GM12892 (cell line): Measurements from ENCODE around the gene DNTT.

Experiments
- POLR2A ChIP-seq: IDR thresholded peaks from 2 replicates; pipeline ENCODE4 v1.6.1; 2011; ENCODE audit warnings: low read depth, low read length, control low read depth
- POLR2AphosphoS5 ChIP-seq: IDR thresholded peaks from 2 replicates; pipeline ENCODE4 v1.6.1; 2011; ENCODE audit warnings: low read depth, low read length, control low read depth
- TAF1 ChIP-seq: IDR thresholded peaks from 2 replicates; pipeline ENCODE4 v1.6.1; 2011; ENCODE audit warnings: low read depth, mild to moderate bottlenecking, control low read depth, low read length, borderline replicate concordance

DNA sequence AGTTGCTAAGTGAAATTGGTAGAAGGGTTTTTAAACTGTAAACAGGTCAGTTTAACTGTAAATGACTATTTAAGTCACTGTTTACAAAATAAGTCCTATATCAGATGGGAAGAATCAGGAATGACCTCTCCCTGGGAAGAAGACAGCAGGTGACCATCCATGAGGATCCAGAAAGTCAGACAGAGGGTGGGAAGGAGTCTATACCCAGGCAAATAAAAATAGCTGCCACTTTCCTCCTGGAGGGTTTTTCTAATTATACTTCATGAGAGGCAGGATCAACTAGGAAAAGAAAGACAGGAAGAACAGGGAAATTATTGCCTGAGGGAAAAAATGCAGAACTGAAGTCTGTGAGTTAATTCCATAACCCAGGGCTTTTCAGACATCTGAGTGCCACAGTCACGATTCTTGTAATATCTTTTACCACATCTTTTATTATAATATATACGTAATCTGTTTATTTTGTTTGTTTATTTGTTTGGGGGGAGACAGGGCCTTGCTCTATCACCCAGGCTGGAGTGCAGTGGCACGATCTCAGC lies 7.0 kb downstream of the DNTT start:
- TF ChIP-seq POLR2A, result no peak
- no peak for TF ChIP-seq POLR2AphosphoS5
- no peak for TF ChIP-seq TAF1
